GM19328 (cell line): ENCODE results near the gene KLHL10.
"Not testable (repeated sequence)": the region's sequence is repeated elsewhere in the genome, so short reads cannot be mapped to it uniquely, and the experiment has no call there.

ENCODE experiments used
- ATAC-seq: cut with Tn5 transposase; IDR thresholded peaks from one replicate; pipeline ENCODE4 v1.9.1; 2021; ENCODE audit warnings: mild to moderate bottlenecking, moderate library complexity; ENCODE audit not compliant: unreplicated experiment

Gene KLHL10

GRCh38 chr17:41849251-41849990 is 11.8 kb downstream of the KLHL10 start:
- no peak for ATAC-seq

GRCh38 chr17:41851382-41851781 is 13.8 kb downstream of the KLHL10 start:
- ATAC-seq, result not testable (repeated sequence)

GRCh38 chr17:41860254-41860931 is 22.8 kb downstream of the KLHL10 start:
- ATAC-seq, result no peak

GRCh38 chr17:41863074-41863848 is 25.6 kb downstream of the KLHL10 start:
- ATAC-seq, result no peak

- no peak for ATAC-seq
Observed at GRCh38 chr17:41864498-41864835, 26.8 kb downstream of the KLHL10 start.

GRCh38 chr17:41864836-41865595 is 27.4 kb downstream of the KLHL10 start, which contains the start of gene KLHL11:
Gene KLHL11 (minus strand): TSS chr17:41865423. CDS start chr17:41865370, 53 bp downstream.
- ATAC-seq, result peak; percentile 86

GRCh38 chr17:41865596-41865893 is 27.9 kb downstream of the KLHL10 start:
- no peak for ATAC-seq

GRCh38 chr17:41868568-41868967 is 30.9 kb downstream of the KLHL10 start:
- no peak for ATAC-seq

GRCh38 chr17:41869426-41869825 is 31.8 kb downstream of the KLHL10 start:
- ATAC-seq, result no peak

GRCh38 chr17:41870097-41870496 is 32.5 kb downstream of the KLHL10 start:
- ATAC-seq, result no peak

GRCh38 chr17:41870627-41871026 is 33.0 kb downstream of the KLHL10 start:
- no peak for ATAC-seq

- ATAC-seq, result no peak
Observed at GRCh38 chr17:41871789-41872188, 34.2 kb downstream of the KLHL10 start.

GRCh38 chr17:41873559-41874292 is 36.1 kb downstream of the KLHL10 start:
- ATAC-seq, result no peak

- ATAC-seq, result not testable (repeated sequence)
Observed at GRCh38 chr17:41874293-41874670, 36.7 kb downstream of the KLHL10 start.

GRCh38 chr17:41880130-41880529 is 42.5 kb downstream of the KLHL10 start:
- no peak for ATAC-seq

GRCh38 chr17:41882756-41883155 is 45.1 kb downstream of the KLHL10 start:
- no peak for ATAC-seq

- no peak for ATAC-seq
Observed at GRCh38 chr17:41885733-41886132, 48.1 kb downstream of the KLHL10 start.

GRCh38 chr17:41888332-41888965 is 50.8 kb downstream of the KLHL10 start:
- no peak for ATAC-seq

- ATAC-seq, result no peak
Observed at GRCh38 chr17:41891135-41892020, 53.8 kb downstream of the KLHL10 start.
